NCI-H526 (cell line): ENCODE data around the gene KAT5.
"Not testable (repeated sequence)": the region's sequence is repeated elsewhere in the genome, so short reads cannot be mapped to it uniquely, and the experiment has no call there.

ENCODE experiments used
- DNase-seq, 2 experiments: peaks; one replicate each; lab custom pipeline; 2025; lab: John Stamatoyannopoulos, UW

KAT5 gene

DNA sequence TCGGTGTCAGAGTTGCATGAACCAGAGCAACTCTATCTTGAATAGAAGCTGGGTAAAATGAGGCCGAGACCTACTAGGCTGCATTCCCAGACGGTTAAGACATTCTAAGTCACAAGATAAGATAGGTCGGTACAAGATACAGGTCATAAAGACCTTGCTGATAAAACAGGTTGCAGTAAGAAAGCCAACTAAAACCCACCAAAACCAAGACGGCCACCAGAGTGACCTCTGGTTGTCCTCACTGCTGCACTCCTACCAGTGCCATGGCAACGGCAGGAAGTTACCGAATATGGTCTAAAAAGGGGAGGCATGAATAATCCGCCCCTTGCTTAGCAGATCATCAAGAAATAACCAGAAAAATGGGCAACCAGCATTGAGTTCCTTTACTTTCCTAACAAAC, 2.4 kb upstream of the KAT5 start:
- no peak for DNase-seq

DNA sequence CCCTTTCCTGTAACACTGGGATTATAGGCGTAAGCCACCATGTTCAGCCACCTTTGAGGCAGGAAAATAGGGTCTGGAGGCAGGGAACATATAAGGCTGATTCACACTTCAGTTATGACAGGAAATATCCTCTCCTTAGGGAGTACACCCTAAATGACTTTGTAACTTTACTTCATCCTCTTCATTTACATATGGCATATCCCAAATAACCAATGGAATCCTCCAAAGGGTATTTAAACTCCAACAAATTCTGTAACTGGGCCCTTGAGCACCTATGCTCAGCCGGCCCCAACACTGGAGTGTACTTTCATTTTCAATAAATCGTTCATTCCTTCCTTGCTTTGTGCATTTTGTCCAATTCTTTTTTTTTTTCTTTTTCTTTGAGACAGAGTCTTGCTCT, 1.6 kb upstream of the KAT5 start:
- no peak for DNase-seq

DNA sequence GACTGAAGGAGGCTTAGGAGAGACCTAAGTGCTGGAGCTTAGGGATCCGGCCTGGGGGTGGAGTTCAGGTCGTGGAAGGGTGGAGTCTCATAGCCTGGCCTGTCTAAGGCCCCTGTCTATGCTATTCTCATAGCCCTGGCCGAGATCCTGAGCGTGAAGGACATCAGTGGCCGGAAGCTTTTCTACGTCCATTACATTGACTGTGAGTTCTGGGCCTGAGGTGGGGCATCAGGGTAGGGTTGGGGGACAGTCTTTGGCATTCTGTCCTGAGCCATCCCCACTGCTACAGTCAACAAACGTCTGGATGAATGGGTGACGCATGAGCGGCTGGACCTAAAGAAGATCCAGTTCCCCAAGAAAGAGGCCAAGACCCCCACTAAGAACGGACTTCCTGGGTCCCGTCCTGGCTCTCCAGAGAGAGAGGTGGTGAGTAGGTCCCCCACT, 603 bp downstream of the KAT5 start:
- no peak for DNase-seq

DNA sequence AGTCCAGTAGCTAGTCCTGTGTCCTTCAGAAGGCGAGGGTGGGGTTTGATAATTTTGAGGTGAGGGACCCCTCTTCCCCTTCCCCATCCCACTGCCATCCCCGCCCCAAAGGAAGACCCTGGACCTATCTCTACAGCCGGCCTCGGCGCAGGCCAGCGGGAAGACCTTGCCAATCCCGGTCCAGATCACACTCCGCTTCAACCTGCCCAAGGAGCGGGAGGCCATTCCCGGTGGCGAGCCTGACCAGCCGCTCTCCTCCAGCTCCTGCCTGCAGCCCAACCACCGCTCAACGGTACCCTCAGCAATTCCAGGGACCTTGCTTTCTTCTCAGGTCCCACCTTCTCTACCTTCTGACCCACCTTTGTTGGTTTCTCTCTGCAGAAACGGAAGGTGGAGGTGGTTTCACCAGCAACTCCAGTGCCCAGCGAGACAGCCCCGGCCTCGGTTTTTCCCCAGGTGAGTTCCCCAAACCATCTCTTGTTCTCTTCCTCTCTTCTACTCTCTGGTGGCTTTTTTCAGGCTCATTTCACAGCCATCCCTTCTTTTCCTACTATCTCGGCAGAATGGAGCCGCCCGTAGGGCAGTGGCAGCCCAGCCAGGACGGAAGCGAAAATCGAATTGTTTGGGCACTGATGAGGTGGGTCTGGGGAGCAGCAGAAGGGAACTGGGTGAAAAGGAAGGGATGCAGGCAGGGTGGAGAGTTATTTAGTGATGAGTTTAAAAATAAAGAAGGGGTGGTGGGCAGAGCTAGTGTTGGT, 1.3 kb downstream of the KAT5 start:
- DNase-seq, result no peak

DNA sequence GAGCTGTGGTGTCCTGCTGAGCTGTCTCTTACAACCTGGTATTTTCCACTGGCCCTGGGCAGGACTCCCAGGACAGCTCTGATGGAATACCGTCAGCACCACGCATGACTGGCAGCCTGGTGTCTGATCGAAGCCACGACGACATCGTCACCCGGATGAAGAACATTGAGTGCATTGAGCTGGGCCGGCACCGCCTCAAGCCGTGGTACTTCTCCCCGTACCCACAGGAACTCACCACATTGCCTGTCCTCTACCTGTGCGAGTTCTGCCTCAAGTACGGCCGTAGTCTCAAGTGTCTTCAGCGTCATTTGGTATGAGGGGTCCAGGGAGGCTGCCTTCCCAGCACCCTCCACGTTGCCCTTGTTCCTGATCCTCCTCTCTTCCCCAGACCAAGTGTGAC, 2.4 kb downstream of the KAT5 start:
- no peak for DNase-seq

DNA sequence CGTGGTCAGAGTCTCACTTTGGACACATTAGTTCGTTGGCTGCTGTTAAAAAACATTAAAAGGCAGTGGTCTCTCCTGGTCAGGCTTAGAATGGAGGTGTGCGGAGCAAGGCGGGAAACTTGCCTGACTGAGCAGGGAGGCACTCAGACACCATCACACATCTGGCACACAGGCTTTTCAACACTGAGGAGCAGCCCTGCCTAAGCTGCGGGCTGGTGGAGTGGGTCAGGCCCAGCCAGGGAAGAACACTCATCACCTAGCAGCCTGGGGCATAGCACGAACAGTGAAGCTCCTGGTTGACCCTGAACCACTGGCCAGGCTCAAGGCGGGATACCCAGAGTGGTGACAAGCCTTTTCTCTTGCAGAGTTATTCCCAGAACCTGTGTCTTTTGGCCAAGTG, 4.2 kb downstream of the KAT5 start:
- no peak for DNase-seq

DNA sequence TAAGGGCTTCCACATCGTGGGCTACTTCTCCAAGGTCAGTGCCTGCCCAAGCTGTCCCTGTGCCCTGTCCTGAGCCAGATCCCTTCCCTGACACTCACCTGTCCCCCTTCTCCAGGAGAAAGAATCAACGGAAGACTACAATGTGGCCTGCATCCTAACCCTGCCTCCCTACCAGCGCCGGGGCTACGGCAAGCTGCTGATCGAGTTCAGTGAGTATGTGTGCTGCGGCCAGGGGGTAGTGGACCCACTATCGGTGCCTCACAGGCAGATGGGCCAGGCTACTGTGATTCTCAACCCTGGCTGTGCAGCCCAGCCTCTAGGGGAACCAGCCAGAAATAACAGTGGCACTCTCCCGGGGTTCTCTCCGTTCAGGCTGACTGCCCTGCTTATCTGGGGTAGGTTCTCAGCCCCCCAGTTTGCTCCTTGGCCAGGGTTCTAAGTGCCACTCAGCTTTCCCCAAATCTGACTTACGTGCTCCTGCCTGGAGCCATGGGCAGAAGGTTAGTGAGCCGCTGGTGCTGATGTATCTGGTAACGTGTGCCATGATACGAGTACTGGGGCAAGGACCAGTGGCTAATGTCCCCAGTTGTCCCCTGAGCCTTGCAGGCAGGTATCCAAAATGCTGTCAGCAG, 4.8 kb downstream of the KAT5 start:
- DNase-seq, result no peak

DNA sequence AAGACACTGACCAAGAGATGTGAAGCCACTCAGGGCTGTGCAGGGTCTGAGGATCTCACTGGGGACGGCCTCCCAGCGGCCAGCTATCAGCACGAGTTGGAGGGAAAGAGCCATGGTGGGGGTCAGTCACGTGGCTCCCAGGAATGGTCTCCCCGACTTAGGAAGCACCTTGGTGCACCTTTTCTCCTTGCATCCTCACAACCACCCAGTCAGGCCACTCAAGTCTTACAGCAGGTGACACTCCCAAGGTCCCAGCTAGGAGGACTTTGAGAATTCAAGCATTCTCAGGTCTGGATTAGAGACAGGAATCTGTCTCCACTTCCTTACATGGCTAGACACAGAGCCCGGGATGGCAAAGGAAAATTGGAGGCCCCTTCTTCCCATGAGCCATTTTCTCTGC, 5.9 kb downstream of the KAT5 start:
- no peak for DNase-seq

DNA sequence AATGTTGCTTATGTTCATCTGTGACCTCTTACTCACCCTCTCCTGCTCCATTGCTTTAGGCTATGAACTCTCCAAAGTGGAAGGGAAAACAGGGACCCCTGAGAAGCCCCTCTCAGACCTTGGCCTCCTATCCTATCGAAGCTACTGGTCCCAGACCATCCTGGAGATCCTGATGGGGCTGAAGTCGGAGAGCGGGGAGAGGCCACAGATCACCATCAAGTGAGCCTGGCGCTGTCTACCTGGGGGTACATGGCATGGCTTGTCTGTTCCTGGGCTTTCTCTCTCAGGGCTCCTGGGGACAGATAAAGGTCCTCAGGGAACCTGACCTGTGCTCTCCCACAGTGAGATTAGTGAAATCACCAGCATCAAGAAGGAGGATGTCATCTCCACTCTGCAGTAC, 6.5 kb downstream of the KAT5 start:
- DNase-seq, result no peak

DNA sequence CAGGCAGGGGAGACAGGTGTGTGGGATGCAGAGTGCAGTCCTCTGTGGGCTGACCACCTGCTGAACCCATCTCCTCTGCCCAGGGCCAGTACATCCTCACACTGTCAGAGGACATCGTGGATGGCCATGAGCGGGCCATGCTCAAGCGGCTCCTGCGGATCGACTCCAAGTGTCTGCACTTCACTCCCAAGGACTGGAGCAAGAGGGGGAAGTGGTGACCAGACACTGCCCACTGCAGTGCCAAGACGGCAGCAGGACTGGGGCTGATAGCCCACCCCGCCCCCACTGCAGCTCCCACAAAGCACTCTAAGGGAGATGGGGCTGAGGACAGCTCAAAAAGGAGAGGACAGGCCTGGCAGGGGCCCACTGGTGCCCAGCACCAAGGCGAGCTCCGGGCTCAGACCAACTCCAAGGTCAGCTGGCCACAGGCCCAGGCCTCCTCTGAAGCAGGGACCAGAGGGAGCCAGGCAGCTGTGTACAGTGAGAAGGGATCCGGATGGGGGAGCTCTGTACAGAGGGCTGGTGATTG, 7.0 kb downstream of the KAT5 start:
- peak in 1 of 2 experiments; percentile 46 for DNase-seq

DNA sequence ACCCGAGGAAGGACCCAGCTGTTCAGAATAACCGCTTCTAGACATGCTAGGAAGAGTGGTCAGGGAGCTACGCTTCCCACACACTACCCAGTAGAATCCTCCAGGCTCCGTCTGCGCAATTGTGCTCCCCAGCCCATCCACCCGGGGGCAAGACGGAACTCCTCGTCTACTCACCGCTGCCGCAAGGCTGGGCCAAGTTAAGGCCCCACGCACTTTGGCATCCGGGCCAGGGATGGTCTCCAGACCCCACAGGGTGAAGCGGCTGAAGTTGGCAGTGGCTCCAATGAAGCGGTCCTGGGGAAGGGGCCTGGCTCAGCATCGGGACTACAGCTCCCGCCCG, 7.8 kb downstream of the KAT5 start:
- DNase-seq, result peak in 1 of 2 experiments; percentile 61

DNA sequence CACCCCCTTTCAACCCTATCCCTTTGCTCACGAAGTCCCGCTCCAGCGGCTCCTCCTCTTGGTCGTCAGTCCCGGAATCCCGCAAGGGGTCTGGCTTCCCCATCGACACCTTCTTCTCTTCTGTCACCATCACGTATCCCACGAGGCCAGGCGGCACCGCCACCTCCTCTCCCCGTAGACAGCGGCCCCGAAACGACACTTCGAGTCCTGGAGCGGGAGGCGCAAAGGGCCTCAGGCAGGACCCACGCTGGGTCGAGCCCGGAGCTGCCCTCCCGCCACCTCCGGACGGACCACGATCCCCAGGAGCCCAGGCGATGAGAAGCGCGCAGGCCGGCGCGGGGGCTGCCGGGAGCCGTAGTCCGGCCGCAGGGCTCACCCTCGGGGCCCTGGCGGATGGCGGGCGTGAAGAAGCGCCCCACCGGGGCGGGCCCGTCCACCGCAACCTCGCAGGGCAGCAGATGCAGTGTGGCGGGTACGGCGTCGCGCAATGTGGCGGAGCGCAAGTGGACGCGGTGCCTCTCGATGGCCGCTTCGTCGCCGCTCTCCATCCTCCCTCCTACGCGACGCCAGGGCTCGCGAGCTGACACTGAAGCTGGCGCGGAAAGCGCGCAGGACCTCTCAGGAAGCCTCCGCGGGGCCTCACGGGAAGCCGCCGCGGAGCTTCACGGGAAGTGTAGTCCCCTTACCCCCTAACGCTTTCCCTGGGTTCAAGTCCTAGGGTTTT, 8.3 kb downstream of the KAT5 start, which contains the start of gene RNASEH2C:
Gene RNASEH2C (minus strand): TSS at position 588 of the 724 bp plus-strand sequence. CDS start 40 bp downstream, at position 548.
- peak; percentile 75 to 96 for DNase-seq

DNA sequence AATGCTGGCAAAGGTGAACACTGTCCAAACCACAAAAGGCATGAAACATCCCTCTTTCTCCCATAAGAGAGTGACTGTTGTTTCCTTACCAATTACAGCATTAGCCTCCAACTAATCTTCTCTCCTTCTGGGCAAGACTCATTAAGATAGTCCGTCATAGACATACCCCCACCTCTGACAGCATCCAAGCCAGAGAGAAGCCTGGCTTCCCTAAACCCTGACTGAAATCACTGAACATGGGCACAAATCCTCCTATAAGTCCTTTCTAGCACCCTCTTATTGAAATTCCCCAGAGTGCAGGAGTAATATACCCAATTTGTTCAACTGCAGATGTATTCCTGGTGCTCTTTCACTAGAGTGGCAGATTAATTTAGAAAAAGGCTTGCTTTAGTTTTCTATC, 10.2 kb downstream of the KAT5 start:
- DNase-seq, result no peak

DNA sequence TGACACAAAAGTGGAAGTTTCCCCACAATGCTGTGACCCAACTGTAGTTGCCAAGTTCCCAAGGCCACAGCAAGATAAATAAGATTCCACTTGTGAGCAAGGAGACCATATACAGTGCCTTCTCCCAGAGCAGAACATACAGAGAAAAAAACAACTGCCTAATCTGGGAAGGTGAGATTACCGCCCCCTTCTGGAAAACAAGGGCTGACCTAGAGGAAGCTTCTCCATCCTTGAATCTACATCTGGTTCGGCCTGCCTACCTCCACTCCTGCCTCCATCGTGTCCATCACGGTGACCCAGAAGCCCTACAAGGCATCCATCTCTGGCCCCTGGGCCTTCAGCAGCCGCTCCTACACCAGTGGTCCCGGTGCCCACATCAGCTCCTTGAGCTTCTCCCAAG, 14.6 kb downstream of the KAT5 start:
- DNase-seq, result no peak

DNA sequence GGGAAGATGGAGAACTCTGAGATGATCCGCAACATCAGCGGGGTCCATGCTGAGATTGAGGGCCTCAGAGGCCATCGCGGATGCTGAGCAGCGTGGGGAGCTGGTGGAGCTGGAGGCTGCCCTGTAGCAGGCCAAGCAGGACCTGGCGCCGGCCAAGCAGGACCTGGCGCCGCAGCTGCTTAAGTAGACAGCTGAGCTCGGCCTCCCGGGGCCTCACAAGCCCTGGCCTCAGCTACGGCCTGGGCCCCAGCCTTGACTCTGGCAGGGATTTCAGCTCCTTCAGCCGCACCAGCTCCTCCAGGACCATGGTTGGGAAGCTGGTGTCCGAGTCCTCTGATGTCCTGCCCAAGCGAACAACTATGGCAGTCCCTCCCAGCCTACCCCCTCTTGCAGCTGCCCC, 15.8 kb downstream of the KAT5 start:
- DNase-seq, result no peak

DNA sequence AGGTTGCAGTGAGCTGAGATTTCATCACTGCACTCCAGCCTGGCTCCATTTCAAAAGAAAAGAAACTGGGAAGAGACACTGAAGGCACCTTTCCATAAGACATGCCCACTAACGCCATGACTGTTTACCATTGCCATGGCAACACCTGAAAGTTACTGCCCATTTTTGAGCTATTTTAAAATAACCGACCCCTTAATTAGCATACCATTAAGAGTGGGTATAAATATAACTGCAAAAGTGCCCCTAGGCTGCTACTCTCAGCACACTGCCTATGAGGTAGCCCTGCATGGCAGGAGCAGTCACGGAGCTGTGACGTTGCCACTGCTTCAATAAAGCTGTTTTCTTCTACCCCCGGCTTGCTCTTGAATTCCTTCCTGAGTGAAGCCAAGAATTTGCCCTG, 18.4 kb downstream of the KAT5 start:
- DNase-seq, result no peak

DNA sequence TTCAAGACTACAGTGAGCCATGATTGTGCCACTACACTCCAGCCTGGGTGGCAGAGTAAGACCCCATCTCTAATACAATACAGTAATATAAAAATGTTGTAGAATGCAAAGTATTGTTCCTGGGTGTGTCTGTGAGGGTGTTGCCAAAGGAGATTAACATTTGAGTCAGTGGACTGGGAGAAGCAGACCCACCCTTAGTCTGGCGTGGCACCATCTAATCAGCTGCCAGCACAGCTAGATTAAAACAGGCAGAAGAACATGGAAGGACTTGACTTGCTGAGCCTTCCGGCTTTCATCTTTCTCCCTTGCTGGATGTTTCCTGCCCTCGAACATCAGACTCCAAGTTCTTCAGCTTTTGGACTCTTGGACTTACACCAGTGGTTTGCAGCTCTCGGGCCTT, 23.1 kb downstream of the KAT5 start:
- DNase-seq, result not testable (repeated sequence)

DNA sequence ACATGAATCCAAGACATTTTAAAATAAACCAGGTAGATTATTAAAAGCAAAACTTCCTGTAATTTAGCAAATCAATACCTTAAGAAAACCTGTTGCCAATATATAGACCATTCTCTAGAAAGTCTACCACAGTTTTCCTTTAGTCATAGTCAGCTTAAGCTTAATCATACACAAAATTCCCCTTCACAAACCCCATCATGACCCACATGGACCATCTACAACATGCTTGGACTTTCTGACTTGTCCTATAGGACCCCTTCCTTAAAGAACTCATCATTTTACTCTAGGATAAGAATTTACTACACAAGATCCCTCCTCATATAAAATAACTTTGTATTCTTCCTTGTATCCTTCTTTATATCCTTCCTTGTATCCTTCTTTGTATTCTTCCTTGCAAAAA, 24.8 kb downstream of the KAT5 start:
- DNase-seq, result no peak

DNA sequence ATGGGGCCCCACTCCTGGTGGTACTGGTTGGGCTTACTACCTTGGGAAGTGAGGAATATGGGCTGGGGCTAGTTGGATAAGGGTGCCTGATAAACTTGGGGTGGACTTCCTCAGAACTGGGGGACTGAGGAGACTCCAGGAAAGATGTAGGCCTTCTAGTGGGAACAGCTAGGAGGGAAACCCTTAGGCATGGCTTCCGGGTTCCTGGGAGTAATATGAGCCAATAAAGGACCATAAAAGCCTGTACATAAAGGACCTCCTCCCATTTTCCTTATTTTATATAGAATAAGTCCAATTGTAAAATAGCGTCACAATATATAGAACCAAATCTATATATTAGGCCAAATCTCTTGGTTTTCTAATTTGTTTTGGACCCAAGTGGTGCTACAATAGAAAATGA, 27.0 kb downstream of the KAT5 start:
- DNase-seq, result no peak

DNA sequence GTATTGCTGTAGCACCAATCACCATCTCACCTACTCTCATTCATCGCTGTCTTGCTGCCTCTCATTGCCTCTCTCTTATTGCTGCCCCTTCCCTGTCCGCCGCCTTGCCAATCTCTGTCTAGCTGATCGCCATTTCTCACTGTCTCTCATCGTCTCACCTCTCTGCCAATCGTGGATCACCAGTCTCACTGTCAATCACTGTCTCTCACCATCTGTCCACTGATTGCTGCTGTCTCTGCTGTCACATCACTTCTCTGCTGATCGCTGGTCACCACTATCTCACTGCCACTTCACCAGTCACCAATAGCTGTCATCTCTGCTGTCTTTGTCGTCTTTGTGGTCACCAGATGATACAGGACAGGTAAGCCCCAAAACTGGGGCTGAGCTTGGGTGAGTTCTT, 29.1 kb downstream of the KAT5 start:
- no peak for DNase-seq

DNA sequence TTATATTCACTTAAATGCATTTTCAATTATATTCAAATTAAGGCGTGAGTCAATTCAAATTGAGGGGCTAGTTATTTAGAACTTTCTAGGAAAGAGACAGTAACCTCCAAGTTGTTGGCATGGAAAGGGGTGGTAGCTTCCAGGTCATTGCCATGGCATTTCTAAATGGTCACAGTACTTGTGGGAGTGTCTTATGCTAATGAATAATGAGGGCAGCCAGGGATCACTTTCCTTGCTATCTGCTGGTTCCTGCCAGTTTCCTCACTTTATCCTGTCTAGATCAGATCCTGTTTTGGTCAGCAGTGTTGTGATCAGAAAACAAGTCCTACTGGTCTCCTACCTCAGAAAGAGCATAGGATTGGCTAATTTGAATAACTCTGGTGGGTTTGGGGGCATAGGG, 30.3 kb downstream of the KAT5 start:
- DNase-seq, result no peak

DNA sequence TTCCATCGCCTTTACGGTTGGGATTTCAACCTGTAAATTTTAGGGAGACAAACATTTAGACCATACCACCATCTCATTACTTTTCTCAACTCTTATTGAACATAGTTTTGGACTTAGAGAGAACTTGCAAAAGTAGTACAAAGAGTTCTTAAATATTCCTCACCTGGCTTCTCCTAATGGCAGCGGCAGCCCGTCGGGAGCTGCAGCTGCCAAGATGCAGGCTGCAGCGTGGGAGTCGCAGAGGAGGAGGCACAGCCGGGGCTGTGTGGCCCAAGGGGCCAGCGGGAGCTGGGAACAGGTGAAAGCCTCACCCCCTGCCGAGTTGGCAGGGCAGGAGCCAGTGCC, 31.6 kb downstream of the KAT5 start:
- no peak for DNase-seq
